ENCODE results near the gene TFDP2.
A peak's percentile ranks its signal among the peaks of the same experiment; 100 is the strongest.
"Not testable (repeated sequence)": the region's sequence is repeated elsewhere in the genome, so short reads cannot be mapped to it uniquely, and the experiment has no call there.

The TFDP2 gene

DNA sequence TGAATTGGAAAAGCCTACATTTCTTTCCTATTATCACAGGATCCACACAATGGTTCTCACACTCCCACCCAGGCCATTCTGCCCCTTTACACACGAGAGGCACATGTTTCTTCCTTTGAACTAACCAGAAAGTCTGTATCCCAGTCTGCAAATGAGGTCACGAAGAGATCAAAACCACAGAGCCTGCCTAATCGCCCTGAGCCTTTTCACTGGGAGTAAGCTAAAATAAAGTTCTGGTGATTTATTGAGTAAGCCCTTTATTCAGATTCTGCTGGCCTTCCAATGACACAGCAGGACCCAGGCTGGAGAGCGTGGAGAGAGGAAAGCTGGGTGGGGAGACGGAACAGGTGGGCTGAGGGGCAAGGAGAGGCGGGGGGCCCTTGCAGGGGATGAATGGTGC lies 194.2 kb downstream of the TFDP2 start:
- no peak for DNase-seq

DNA sequence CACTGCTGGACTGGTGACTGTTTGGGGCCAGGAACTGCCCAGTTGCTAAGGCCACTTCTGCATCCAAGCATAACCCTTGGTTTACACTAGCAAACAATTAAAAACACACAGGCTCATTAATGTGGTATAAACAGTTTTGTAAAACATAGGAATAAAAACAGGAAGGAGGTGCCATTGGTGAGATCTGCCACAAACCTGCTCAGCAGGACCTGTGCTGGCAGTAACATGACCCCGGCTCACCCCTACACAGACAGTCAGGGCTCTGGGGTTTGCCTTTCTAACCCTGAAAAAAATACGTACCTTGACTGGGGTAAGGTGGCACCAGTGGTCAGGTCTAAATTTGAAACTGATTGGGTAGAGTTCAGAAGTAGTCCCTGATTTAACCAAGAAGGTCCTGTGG lies 196.7 kb downstream of the TFDP2 start:
- no peak for DNase-seq

DNA sequence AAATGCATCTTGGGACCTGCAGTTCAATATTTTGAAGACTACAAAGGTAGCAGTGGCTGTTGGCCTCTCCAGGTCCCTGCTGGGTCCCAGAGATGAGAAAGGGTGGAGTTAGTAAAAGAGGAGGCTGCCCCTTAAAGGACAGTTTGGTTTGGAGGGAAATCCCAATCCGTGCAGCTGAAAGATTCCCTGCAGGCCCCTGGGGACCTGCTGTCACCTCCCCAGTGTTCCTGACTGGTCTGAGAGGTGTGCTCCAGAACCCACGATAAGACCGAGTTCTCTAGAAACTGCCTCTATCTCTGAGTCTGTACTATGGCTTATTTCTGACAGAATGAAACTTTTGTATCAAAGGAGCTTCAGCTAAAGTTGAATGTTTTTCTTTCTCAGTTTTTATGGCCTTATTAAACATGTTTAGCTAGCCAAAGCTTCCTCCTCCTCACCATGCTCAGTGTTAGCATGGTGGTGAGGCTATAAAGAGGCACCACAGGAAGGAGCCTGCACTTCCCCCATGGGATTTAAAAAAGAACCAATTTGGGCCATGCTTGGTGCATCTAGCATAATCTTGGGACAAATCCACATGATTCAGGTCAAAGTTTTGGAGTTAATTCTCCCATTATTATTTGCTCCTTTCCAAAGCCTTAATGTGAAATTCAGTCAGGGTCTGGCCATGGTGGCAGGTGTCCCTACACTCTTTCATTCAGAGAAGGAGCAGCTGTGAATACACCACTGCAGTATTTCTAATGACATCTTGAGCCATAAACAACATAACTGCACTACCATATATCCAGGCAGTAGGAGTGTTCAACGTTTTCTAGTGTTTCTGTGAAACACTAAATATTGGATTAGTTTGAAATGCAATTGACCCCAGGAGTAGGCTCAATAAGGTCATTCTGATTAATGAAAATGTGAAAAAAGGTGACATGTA lies 198.5 kb downstream of the TFDP2 start:
- no peak for DNase-seq

DNA sequence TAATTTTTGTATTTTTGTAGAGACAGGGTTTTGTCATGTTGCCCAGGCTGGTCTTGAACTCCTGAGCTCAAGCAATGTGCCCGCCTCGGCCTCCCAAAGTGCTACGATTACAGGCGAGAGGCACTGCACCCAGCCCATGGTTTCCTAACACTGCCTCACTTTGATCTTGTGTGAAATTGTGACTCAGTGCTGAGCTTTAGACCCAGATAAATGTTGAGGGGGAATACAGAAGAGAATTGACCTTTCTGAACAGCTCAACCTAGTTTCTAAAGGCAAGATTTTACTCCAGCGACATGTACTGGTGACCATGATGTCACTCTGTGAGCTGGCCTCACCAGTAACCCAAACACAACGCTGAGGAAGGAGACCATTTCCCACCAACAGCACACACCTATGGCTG lies 199.4 kb downstream of the TFDP2 start:
- DNase-seq: no peak

DNA sequence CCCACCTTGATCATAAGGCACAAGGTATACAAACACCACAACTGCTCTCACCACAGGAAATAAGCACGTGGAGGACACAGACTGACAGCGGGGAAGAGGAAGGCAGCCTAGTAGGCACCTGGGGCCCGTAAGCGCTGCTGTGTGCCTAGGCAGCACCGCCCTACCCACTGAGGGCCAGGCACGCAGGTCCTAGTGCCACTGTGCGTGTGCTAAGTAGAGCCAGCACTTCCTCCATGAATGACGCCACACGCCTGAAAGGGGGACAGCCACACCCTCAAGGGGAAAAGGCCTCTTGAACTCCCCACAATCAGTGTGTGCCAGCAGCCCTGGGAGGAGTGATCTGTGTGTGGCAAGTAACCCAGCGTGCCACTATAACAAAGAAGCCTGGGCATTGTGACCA lies 199.9 kb downstream of the TFDP2 start:
- DNase-seq: no peak

DNA sequence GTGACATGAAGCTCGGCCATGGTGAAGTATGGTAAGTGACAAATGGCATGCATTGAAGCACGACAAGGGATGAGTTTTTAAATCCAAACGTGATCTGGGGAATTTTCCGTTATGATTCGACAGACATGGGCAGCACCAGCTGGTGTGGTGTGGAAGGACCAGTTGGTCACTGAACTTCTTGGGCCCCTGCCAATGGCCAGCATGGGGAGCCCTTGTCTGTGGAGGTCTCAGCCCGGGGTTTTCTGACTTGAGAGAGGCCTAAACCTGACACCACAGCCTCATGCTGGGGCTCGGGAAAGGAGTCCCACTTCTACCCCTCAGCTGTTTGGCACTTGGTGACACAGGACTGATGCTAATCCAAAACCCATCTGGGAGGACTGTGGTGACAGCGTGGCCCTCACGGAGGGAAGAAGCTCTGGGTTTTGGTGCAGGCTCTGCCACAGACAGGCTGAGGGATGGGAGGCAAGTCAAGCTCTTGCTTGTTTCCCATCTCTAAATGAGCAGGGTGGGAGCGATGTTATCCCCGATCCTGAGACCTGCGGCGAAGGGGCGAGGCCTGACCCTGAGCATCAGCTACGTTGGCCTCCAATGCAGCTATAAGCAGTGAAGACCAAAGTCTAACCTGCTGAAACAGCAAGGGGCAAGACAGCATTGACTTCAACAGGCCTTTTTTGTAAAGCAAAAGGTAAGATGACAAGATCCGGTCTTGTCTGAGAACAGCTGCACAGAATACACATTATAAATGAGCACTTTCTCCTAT lies 203.4 kb downstream of the TFDP2 start:
- no peak for DNase-seq

DNA sequence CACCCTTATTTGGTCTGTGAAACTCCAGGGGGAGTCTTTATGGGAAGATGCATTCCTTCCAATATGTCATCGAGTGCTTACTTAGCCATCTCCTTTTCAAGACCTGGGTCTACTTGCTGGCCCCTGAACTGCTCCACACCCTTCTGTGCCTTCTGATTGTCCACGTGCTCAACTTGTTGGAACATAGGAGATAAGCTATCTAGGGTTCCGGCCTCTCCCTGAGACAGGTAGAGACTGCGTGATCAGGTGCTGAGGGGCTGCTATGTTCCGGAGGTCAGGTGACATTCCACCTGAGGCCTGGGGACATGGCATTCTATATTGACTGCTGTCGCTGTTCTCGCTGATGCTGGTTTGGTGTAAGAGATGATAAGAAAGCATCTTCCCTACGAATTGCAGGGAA lies 207.3 kb downstream of the TFDP2 start:
- no peak for DNase-seq

DNA sequence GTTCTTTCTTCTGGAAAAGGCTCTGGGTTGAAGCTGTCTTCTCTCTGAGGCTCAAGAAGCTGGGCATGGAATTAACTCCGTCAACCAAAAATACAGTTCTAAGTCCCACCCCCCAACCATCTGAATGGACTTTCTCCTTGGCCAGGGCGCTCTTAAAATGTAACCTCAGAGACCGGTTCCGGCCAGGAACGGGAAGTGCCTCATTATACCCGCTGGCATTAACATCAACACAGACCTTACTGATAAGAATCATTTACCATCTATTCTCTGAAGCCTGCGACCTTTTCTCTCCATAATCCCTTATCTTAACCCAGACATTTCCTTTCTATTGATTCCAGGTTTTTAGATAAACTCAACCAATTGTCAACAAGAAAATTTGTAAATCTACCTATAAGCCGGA lies 208.3 kb downstream of the TFDP2 start:
- DNase-seq: no peak

DNA sequence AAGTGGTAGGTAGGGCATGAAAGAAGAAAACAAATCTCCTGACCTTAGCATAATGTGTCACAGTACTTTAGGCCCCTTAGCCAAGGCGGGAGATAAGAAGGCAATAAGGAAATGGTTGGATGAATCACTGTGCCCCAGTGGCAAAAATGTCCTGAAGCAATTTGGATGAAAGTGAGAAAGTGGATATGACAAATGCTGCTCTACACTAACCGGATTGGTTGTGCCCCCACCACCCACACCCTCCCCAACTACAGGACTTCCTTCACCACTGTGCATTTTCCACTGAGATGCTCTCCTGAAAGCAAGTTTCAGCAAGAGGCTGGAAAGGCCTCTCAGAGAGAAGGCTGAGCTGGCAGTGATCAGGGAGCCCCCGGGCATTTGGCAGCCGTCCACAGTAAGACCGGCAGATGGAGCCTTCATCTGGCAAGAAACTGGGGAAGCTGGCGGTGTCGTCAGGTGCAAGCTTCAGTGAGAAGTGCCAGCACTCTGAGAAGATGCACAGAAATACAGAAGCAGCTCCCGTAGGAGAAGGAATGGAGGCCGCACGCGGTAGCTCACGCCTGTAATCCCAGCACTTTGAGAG lies 209.1 kb downstream of the TFDP2 start:
- DNase-seq: no peak

DNA sequence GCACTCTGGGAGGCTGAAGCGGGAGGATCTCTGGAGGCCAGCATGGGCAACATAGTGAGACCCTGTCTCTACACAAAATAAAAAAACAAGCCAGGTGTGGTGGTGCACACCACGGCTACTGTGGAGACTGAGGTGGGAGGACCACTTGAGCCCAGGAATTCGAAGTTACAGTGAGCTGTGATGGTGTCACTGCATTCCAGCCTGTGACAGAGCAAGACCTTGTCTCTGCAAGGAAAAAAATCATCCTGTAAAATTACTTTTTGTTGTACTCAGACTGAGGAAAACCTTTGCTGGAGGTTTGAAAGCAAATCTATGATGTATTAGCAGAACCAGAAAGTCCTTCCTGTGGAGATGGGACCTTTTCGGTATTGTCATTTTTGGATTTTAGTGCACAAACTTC lies 209.6 kb downstream of the TFDP2 start:
- DNase-seq: no peak

DNA sequence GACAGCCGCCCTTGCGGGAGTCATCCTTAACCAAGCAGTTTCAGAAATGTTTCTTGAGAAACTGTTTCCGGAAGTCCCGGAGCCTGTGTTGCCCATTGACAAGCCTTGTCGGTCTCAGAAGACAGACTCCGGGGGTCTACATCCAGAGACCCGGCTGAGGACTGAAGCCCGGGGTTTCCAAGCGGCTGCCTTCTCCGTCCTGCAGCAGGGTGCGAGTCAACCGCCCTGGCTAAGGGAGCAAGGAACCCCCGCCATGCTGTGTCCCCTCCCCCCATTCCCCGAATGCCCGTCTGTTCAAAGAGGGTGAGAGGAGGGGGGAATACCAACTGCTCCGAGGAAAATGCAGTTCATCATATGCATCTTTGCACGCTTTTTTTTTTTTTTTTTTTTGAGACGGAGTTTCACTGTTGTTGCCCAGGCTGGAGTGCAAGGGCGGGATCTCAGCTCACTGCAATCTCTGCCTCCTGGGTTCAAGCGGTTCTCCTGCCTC lies 211.3 kb downstream of the TFDP2 start:
- no peak for DNase-seq

DNA sequence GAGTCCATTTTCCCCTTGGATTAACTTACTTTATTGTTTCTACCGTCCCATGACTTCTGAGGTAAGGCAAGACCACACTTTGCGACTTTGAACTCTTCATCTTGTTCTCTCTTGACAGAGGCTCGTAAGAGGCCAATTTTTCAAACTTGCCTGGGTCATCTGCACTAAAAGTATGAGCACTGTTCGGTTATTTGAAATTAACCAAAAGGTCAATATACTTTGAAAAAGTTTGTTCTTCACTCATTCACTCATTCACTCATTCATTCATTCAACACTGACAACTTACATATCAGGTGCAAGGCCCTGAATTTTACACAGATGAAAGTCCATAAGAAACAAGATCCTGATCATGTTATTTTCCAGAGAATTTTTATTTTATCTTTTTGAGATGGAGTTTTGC lies 215.0 kb downstream of the TFDP2 start:
- no peak for DNase-seq

DNA sequence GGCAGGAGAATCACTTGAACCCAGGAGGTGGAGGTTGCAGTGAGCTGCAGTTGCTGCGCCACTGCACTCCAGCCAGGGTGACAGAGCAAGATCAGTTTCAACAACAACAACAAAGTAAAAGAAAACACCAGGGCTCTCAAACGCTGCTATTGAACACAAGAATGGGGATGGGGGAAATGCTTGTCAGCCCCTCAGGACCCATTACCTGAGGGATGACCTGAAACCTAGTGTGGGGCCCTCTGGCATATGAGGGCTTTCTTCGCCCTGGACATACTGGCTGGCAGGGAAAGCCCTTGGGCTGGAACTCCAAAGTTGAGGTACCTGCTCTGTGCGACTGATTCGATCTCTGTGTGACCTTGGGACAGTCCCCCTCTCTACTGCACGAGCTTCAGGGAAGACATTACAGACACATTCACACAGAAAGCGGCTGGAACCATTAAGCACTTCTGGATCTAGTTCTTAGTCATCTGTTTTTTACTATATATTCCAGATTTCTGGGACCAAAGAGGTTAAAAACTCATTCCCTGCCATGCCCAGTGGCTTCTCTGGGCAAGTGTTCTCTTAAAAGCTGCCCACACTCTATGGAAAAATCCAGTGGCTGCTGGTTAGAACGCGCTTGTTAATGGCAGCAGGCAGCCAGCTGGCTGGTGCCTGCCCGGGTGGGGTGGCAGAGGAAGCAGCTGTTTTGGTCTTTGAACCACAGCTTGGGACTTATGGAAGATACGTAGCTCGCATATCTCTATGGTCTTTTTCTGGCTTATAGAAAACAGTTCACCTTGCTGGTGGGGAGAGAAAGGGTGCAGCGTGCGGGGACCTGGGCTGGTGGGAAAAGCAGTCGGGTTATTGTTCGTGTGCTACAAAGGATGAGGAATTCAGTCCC lies 215.7 kb downstream of the TFDP2 start:
- no peak for DNase-seq

DNA sequence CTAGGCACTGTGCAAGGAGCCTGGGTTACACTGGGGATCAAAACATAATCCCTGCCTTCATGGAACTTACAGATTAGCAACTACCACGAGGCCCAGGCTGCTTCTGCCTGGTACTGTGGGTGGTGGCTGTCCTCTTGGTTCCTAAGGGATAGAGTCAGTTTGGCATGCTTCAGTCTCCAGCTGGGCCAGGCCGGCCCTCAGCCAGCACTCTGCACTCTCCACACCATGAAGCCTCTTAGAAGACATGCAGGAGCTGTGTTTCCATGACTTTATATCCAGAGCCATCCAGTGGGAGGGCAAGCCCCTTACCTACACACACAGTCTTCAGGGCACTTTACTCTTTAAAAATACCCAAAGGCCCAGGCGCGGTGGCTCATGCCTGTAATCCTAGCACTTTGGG lies 218.5 kb downstream of the TFDP2 start:
- no peak for DNase-seq

DNA sequence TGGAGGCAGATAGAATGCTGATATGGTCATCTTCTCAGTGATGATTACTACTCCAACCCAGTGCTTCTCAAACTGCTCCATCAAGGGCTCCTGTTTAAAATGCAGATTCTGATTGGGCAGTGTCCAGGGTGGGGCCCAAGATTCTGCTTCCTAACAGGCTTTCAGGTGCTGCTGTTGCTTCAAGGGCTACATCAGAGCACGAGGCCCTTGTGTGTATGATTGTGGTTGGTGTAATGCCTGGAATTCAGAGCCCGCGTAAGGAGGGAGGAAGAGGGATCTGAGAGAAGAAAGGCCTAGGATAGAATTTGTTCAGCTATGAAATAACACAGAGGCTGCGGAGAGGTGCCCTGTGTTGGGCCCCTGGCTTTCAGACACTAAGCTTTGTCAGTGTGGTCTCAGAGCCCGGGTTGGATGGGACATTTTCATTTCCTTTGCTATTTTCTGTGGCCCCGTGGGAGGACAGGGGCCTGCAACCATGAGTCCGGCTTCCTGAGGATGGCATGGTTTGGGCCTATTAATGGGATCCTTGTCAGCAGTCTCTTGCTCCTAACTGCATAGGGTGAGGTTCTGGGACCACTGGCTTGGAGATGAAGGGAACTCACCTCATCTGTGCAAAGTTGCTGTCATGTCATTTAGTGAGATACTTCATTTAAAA lies 219.9 kb downstream of the TFDP2 start:
- DNase-seq: no peak

DNA sequence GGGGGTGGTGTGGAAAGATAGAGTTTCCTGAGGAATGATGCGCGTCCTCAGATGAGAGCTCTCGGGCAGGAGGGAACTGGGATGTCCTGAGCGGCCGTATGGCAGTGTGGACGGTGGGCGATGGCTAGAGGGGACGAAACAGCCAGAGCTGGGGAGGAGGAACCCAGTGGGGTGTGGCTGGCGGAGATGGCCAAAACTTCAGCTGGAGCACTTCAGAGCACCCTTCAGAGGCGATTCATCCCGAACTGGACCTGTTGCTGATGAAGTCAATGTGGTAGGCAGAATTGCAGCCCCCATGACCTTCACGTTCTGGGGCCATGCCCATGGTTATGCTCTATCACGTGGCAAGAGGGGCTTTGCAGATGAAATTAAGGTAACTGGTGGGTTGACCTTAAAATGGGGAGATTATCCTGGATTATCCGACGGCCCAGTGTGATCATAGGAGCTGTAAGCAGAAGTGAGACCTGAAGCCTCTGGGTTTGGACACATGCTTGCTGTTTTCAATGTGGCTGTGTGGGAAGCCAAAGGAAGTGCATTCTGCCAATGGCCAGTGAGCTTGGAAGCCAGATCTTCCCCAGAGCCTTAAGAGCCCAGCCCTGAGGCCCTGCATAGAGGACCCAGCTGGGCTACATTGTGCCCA lies 220.6 kb downstream of the TFDP2 start:
- no peak for DNase-seq

DNA sequence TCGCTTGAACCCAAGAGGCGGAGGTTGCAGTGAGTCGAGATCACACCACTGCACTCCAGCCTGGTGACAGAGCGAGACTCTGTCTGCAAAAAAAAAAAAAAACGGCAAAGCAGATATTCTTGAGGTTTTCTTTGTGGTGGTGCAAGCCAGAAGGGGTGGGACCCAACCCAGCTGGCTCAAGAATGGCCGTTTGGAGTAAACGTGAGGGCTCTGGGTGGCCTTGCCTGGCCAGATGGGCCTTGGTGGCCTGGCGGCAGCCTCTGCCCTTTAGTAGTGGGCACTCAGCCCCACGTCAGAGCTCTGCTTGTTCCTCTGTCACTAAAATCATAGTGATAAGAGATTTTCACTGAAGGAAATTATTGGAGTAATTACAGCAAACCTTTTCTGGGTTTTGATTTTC lies 222.4 kb downstream of the TFDP2 start:
- DNase-seq: no peak

DNA sequence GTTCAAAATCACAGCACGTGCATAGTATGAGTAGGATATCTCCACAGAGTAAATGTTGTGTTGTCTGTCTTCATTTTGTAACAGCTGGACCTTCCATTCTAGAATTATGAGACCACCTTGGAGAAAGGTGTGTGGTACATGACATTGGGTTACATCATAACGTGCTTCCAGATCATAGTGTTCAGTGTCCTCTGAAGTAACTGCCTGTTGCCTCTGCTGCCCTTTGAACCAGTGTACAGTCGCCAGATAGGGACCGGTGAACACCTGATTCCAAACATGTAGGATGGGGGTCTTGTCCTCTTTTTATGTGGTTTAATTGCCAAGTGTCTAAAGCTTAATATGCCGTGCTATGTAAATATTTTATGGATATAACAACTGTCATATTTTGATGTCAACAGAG lies 223.7 kb downstream of the TFDP2 start:
- not testable (repeated sequence) for DNase-seq

DNA sequence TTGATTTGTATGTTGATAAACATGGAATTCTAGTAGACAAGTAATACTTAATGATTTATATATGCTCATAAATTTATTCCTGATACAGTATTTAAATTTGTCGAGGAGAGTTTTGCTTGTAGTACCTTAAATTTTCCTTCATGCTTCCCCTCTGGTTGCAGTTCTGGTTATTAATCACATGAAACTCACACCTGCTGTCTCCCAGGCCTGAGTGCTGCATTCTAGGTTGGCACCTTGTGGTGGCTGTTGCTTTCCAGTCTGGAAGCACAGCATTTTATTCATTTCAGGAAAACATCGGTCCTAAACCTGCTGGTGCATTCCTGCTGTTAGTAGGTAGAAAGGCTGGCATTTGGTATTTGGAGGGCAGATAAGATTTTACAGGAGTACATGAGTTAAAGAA lies 228.0 kb downstream of the TFDP2 start:
- DNase-seq: no peak

DNA sequence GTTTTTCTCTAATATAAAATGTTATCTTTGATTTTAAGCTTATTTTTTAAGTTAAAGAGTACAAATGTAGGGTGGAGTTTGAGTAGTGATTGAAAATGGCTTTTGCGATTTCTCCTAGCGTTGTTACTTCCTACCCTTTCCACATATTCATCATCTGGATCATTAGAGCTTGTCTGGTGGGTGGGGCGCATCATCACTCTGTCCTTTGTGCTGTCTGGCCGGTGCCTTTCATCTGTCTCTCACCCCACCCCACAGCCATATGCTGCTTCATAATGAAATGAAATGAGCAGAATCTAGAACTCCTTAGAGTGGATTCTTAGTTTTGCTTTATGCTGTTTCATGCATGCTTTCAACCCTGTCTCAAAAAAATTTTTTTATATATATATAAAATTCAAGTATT lies 228.6 kb downstream of the TFDP2 start:
- peak; percentile 22 for DNase-seq

DNA sequence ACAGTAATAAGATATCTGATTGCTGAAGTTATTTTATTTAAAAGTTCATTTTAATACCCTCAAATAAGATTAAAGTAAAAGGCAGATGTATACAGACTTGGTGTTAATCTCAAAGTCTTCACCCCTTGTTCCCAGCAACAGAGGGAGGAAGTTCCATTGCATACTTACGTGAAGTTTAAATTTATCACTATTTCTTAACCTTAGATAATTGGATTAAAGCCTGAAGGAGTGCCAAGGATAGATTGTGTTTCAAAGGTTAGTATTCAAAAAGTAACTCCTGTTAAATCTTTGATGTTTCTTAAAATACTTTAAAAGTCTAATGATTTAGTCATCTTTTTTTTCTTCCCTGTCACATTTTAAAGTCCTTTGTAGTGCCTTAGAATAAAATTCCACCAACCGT lies 233.6 kb downstream of the TFDP2 start:
- DNase-seq: no peak

DNA sequence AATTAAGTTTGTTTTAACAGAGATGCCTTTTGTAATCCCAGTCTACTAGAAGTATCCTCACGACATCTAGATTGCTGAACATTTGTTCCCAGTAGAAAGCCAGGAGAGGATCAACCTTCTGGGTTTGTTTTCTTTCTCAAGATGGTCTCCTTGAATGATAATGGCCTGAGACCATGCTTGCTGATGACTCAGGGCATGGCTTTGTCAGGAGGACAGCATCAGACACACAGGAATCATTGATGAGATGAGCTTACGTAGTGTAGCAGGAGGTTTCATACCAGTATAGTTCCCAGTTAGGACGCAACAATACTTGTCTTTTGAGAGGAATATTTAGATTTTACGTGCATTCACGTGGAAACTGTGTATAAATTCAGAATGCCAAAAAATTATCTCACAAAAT lies 234.3 kb downstream of the TFDP2 start:
- DNase-seq: no peak
